IMR-90 (cell line): ENCODE results near the gene TCF7. TPM values are rescaled to one million over a fixed set of nuclear protein-coding genes. Genes with fewer than 3 reads are reported as not detected.

Experiments used
- ATAC-seq: fragments of 200-7000 bp; cut with Tn5 transposase; 2 replicates; pipeline ENCODE4 v1.9.1; 2020; ENCODE audit warnings: low read depth, mild to moderate bottlenecking, moderate library complexity
- BruUV-seq: library from RNA; stranded (reverse); fragments of 400-500 nt; replicated peaks from 2 replicates; lab custom pipeline; 2021; lab: Mats Ljungman, UMichigan
- CTCF ChIA-PET: fragments of 300-600 bp; formaldehyde crosslinking; extraction: SDS; loops from one replicate; lab custom pipeline; 2021; ENCODE audit warnings: antibody characterized with exemption; lab: Yijun Ruan, JAX
- POLR2A ChIA-PET: fragments of 300-600 bp; sonication (Branson Sonifier 250); formaldehyde crosslinking; loops from one replicate; lab custom pipeline; 2022; ENCODE audit warnings: antibody characterized with exemption; ENCODE audit not compliant: unreplicated experiment; lab: Charles Lee
- DNase-seq: peaks from one replicate; pipeline ENCODE4 v3.0.0; 2013
- H2AFZ ChIP-seq: replicated peaks from 2 replicates; pipeline ENCODE3; 2013; ENCODE audit warnings: low read length, mild to moderate bottlenecking; ENCODE audit not compliant: poor library complexity
- H2AK5ac ChIP-seq: 2 replicates; pipeline ENCODE4 v1.6.1; 2013; ENCODE audit warnings: low read depth, low read length, inconsistent platforms
- H2AK9ac ChIP-seq: replicated peaks from 2 replicates; pipeline ENCODE3; 2013; ENCODE audit warnings: mild to moderate bottlenecking, low read depth, low read length, moderate library complexity; ENCODE audit not compliant: poor library complexity
- H2BK120ac ChIP-seq: 2 replicates; pipeline ENCODE4 v1.6.1; 2013; ENCODE audit warnings: low read depth, low read length, inconsistent platforms
- H2BK15ac ChIP-seq: 3 replicates; pipeline ENCODE4 v1.6.1; 2013; ENCODE audit warnings: low read depth, low read length, inconsistent platforms
- H2BK20ac ChIP-seq: 2 replicates; pipeline ENCODE4 v1.6.1; 2013; ENCODE audit warnings: low read depth, mild to moderate bottlenecking, inconsistent platforms, low read length, moderate library complexity
- H2BK5ac ChIP-seq: 2 replicates; pipeline ENCODE4 v1.6.1; 2013; ENCODE audit warnings: mild to moderate bottlenecking, low read depth, low read length, inconsistent platforms; ENCODE audit not compliant: poor library complexity, severe bottlenecking
- H3K14ac ChIP-seq: replicated peaks from 2 replicates; pipeline ENCODE4 v1.6.1; 2013; ENCODE audit warnings: low read depth, low read length, inconsistent platforms
- H3K18ac ChIP-seq: 2 replicates; pipeline ENCODE4 v1.6.1; 2013; ENCODE audit warnings: low read depth, low read length, control low read depth
- H3K23ac ChIP-seq: 2 replicates; pipeline ENCODE4 v1.6.1; 2013; ENCODE audit warnings: low read depth, low read length, inconsistent platforms
- H3K27ac ChIP-seq: 2 replicates; pipeline ENCODE4 v1.5.1; 2013; ENCODE audit warnings: mild to moderate bottlenecking, control low read depth, low read length; ENCODE audit not compliant: insufficient read depth
- H3K27me3 ChIP-seq: 2 replicates; pipeline ENCODE4 v1.6.1; 2013; ENCODE audit warnings: low read length; ENCODE audit not compliant: control insufficient read depth, insufficient read depth
- H3K36me3 ChIP-seq: 2 replicates; pipeline ENCODE4 v1.6.1; 2013; ENCODE audit warnings: low read length, mixed read lengths; ENCODE audit not compliant: control insufficient read depth, insufficient read depth
- H3K4ac ChIP-seq: 2 replicates; pipeline ENCODE4 v1.6.1; 2013; ENCODE audit warnings: low read depth, low read length, inconsistent platforms
- H3K4me1 ChIP-seq: 2 replicates; pipeline ENCODE4 v1.6.1; 2013; ENCODE audit warnings: low read length, mixed read lengths; ENCODE audit not compliant: control insufficient read depth, insufficient read depth
- H3K4me2 ChIP-seq: 2 replicates; pipeline ENCODE4 v1.6.1; 2013; ENCODE audit warnings: low read depth, mild to moderate bottlenecking, control low read depth, low read length, moderate library complexity
- H3K4me3 ChIP-seq: 2 replicates; pipeline ENCODE4 v1.5.1; 2013; ENCODE audit warnings: low read depth, mild to moderate bottlenecking, control low read depth, low read length, moderate library complexity; ENCODE audit not compliant: insufficient read depth
- H3K56ac ChIP-seq: 2 replicates; pipeline ENCODE4 v1.6.1; 2013; ENCODE audit warnings: low read length, inconsistent platforms; ENCODE audit not compliant: insufficient read depth; ENCODE audit errors: extremely low read depth
- H3K79me1 ChIP-seq, 2 experiments: 2 replicates each; pipeline ENCODE4 v1.6.1; 2013; ENCODE audit warnings: low read length in 2 of 2, inconsistent platforms in 1 of 2, low read depth in 1 of 2
- H3K9ac ChIP-seq: 2 replicates; pipeline ENCODE4 v1.6.1; 2013; ENCODE audit warnings: low read depth, low read length, control low read depth
- H3K9me1 ChIP-seq: 2 replicates; pipeline ENCODE4 v1.6.1; 2013; ENCODE audit warnings: low read length, inconsistent platforms; ENCODE audit not compliant: insufficient read depth
- H3K9me3 ChIP-seq: 2 replicates; pipeline ENCODE4 v1.6.1; 2013; ENCODE audit warnings: low read length; ENCODE audit not compliant: control insufficient read depth, insufficient read depth
- H4K20me1 ChIP-seq: 2 replicates; pipeline ENCODE4 v1.6.1; 2013; ENCODE audit warnings: low read length, inconsistent platforms; ENCODE audit not compliant: insufficient read depth
- H4K5ac ChIP-seq: 2 replicates; pipeline ENCODE4 v1.6.1; 2013; ENCODE audit warnings: mild to moderate bottlenecking, low read depth, low read length, control low read depth
- H4K8ac ChIP-seq, 2 experiments: 2 replicates each; pipeline ENCODE4 v1.6.1; 2013; ENCODE audit warnings: low read depth in 2 of 2, low read length in 2 of 2, control low read depth in 1 of 2, inconsistent platforms in 1 of 2
- H4K91ac ChIP-seq: 2 replicates; pipeline ENCODE4 v1.6.1; 2013; ENCODE audit warnings: low read depth, low read length, inconsistent platforms; ENCODE audit not compliant: insufficient read depth
- BHLHE40 ChIP-seq: fragments of 150-350 bp; IDR thresholded peaks from 2 replicates; pipeline ENCODE4 v1.6.1; 2016; ENCODE audit warnings: mild to moderate bottlenecking, low read depth, low read length
- CEBPB ChIP-seq: IDR thresholded peaks from 2 replicates; pipeline ENCODE4 v1.6.1; 2012; ENCODE audit warnings: low read depth, low read length, improper control_type of control experiment
- CTCF ChIP-seq: conservative IDR thresholded peaks from 2 replicates; pipeline ENCODE4 v1.5.1; 2012; ENCODE audit warnings: mild to moderate bottlenecking, low read depth, low read length, improper control_type of control experiment
- ELK1 ChIP-seq: fragments of 150-350 bp; IDR thresholded peaks from 2 replicates; pipeline ENCODE4 v1.6.1; 2016; ENCODE audit warnings: low read depth, mild to moderate bottlenecking, low read length, moderate library complexity, borderline replicate concordance
- MAFK ChIP-seq: IDR thresholded peaks from 2 replicates; pipeline ENCODE4 v1.6.1; 2012; ENCODE audit warnings: low read depth, low read length, improper control_type of control experiment
- MAZ ChIP-seq: IDR thresholded peaks from 2 replicates; pipeline ENCODE4 v1.6.1; 2012; ENCODE audit warnings: low read depth, mild to moderate bottlenecking, low read length, improper control_type of control experiment, moderate library complexity, borderline replicate concordance
- MXI1 ChIP-seq: IDR thresholded peaks from 2 replicates; pipeline ENCODE4 v1.6.1; 2012; ENCODE audit warnings: low read depth, mild to moderate bottlenecking, low read length, moderate library complexity, borderline replicate concordance
- POLR2A ChIP-seq: IDR thresholded peaks from 2 replicates; pipeline ENCODE4 v1.6.1; 2012; ENCODE audit warnings: mild to moderate bottlenecking, low read depth, low read length
- RFX5 ChIP-seq: IDR thresholded peaks from 2 replicates; pipeline ENCODE4 v1.8.0; 2012; ENCODE audit warnings: low read depth, mild to moderate bottlenecking, low read length, moderate library complexity
- WGBS, 2 experiments: methylation state at CpG; one replicate each; pipeline versions ENCODE4 v1.1.5 to v1.1.7; 2013; ENCODE audit warnings: missing lambda C conversion rate in 2 of 2; ENCODE audit not compliant: insufficient read length in 1 of 2; ENCODE audit errors: extremely low coverage in 2 of 2; 5-methylcytosine and 5-hydroxymethylcytosine counted together
- dilution Hi-C: fragments of 300-500 bp; cut with HindIII; formaldehyde crosslinking; loops from one replicate; pipeline ENCODE4 v1.14.3; 2018; ENCODE audit warnings: low sequenced_read_pairs; ENCODE audit not compliant: unreplicated experiment
- in situ Hi-C: fragments of 300-500 bp; cut with MboI; formaldehyde crosslinking; loops from 3 replicates; pipeline ENCODE4 v1.14.3; 2019; ENCODE audit warnings: low sequenced_read_pairs, inconsistent platforms, mixed read lengths
- intact Hi-C: fragments of 100-400 bp; cut with micrococcal nuclease; formaldehyde crosslinking; loops from 2 replicates; pipeline ENCODE4 v1.10.0; 2022
- polyA plus RNA-seq, 3 experiments: library from polyadenylated mRNA; depleted of rRNA; stranded (reverse); fragments of >200 nt; gene quantifications; 2 replicates each; pipeline ENCODE4 v1.2.3, GENCODE V29; 2012; ENCODE audit warnings: low replicate concordance in 1 of 3
- total RNA-seq: library from RNA; depleted of rRNA; stranded (reverse); fragments of >200 nt; gene quantifications from 2 replicates; pipeline ENCODE4 v1.2.3, GENCODE V29; 2012

TCF7 gene
- total and polyA plus RNA-seq, 2 of the 4 experiments (the other 2 are of a cell fraction), result 1.3 to 3.4 TPM

GRCh38 chr5:134175921-134176510 is 61.5 kb downstream of the TCF7 start (continued):
- no peak for TF ChIP-seq MAFK

DNA sequence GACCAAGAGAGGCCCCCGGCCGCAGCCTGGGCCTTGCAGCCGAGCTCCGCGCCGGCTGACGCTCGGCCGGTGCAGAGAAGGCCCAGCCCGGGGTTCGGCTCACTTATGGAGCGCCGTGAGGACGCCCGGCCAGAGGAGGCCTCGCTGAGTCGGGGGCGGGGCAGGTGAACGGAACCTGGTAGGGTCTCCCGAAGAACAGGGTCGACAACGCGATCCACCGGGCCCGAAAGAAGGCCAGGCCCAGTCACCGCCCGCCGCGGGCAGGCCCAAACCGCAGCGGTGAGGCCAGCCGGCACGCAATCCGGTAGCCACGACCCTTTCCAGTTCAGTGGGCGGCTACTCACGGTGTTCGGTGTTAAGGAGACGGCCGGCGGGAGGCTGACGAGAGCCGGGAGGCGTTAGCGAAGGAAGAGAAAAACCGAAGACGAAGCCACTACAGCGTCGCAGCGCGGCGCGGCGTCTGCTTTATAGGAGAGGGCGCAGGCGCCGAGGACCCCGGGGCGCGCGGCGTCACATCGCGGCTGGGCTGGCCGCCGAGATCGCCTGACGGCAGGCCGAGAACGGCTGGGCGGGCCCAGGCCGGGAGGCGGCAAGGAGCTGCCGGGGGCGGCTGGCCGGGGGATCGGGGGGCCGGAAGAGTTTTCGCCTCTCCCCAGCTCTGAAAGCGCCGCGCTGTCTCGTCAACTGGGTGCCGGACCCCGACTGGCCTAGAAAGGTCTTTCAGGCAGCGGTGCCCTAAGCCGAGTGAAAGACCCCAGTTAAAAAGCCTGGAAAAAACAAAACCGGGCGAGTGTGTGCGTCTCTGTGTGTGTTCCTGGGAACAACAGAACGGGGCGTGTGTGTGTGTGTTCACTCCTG is 62.3 kb downstream of the TCF7 start, which contains the start of gene SKP1:
SKP1 (minus strand) TSS at position 440 of the 858 bp plus-strand sequence. CDS start 2,928 bp downstream, outside the sequence.
- Histone ChIP-seq H3K14ac (peak within 1 kb of the TSS; percentile 99), H2AK9ac (peak within 1 kb of the TSS; percentile 98), H3K4ac (peak within 1 kb of the TSS; percentile 99), H3K18ac (peak within 1 kb of the TSS; percentile 81), H2BK15ac (0 out of 3 replicates have a peak within 1 kb of the TSS, but pooled peaks have one; percentile 8), H3K79me1 (peaks cover 12 to 33% of the 10 kb centered on the region in 2 experiments), H2AFZ (peak within 1 kb of the TSS; percentile 98), H3K9me1 (peaks cover 7% of the 10 kb centered on the region; the same call in 1 of the 2 replicates), H3K4me3 (peak within 1 kb of the TSS; percentile 92), H2AK5ac (peak within 1 kb of the TSS; percentile 97), H2BK20ac (0 out of 2 replicates have a peak within 1 kb of the TSS, but pooled peaks have one; percentile 46), H2BK5ac (peak within 1 kb of the TSS; percentile 90), H3K56ac (peak within 1 kb of the TSS; percentile 86), H3K23ac (peak within 1 kb of the TSS; percentile 99), H3K27ac (peak within 1 kb of the TSS; percentile 94), H3K9me3 (no peaks in the 10 kb centered on the region), H4K91ac (peak within 1 kb of the TSS; percentile 97), H4K5ac (peak within 1 kb of the TSS; percentile 99), H4K8ac (peak within 1 kb of the TSS; percentile 95 to 100), H3K27me3 (no peaks in the 10 kb centered on the region), H3K4me1 (no peaks in the 10 kb centered on the region; the same call in 1 of the 2 replicates), H2BK120ac (peak within 1 kb of the TSS; percentile 60), H4K20me1 (peaks cover 46% of the 10 kb centered on the region), H3K9ac (peak within 1 kb of the TSS; percentile 97), H3K36me3 (peaks cover 13% of the 10 kb centered on the region), H3K4me2 (peak within 1 kb of the TSS; percentile 99)
- CTCF ChIA-PET, result interaction anchor here (1.1 kb wide), 1 partner anchor 49 kb away, joined by 3 read pairs; the partner anchor contains the start of gene PPP2CA
- dilution Hi-C loops, result no loop called here
- POLR2A ChIA-PET, result interaction anchor here (0.6 kb wide), 1 partner anchor 34 kb away, joined by 6 read pairs; no protein-coding TSS in a partner anchor
- in situ Hi-C loops, result no loop called here
- 0% methylated on average over 69 of the region's 92 CpGs; no CpG with 5 or more reads in 1 of the 2 experiments for whole genome bisulfite sequencing, 2 experiments
- BruUV-seq, result no TSS peak
- intact Hi-C loops, result loop anchor here (2.0 kb wide), 1 partner anchor 48 kb away; no protein-coding TSS in a partner anchor
- ATAC-seq, result peak; percentile 91
- peak; percentile 71 for DNase-seq
- no peak for TF ChIP-seq CEBPB
- TF ChIP-seq ELK1, result no peak
- TF ChIP-seq RFX5, result no peak
- no peak for TF ChIP-seq MAFK
- no peak for TF ChIP-seq CTCF
- TF ChIP-seq MAZ, result no peak
- peak; percentile 100 for TF ChIP-seq POLR2A
- 0 out of 2 replicates have a peak, but pooled peaks have one; percentile 61 for TF ChIP-seq MXI1
- no peak for TF ChIP-seq BHLHE40
